NCI-H146 treated with DMSO at 0.1 percent for 48 hours (cell line): ENCODE results near the gene ARPC1A.
"Not testable (repeated sequence)": the region's sequence is repeated elsewhere in the genome, so short reads cannot be mapped to it uniquely, and the experiment has no call there.

Source experiments
- DNase-seq: peaks from one replicate; lab custom pipeline; 2025; ENCODE audit not compliant: unreplicated experiment; lab: John Stamatoyannopoulos, UW

ARPC1A gene

DNA sequence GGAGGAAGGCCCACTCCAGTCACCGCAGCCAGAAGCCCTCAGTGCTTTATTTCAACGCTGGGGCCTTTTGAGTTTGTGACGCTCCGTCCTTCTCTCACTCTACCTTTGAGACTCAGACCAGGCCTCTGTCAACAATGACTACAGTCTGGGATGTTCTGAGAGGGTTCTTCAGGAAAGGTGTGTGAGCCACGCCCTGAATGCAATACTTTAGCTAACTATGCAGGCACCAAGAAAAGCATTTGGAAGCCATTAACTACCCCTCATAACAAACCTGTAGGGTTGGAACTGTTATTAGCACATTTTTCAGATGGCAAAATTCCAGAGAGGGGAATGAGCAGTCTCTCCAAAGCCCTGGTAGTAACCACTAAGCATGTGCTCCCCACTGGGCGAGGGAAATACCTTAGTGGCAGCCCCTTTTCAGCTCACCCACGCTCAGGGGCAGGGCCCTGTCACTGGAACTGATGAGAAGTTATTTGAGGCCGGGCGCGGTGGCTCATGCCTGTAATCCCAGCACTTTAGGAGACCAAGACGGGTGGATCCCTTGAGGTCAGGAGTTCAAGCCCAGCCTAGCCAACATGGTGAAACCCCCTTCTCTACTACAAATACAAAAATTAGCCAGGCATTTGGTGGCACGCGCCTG is 43.2 kb downstream of the ARPC1A start:
- DNase-seq = no peak

- DNase-seq = no peak
Observed at GRCh38 chr7:99369767-99370391, 44.2 kb downstream of the ARPC1A start.

DNA sequence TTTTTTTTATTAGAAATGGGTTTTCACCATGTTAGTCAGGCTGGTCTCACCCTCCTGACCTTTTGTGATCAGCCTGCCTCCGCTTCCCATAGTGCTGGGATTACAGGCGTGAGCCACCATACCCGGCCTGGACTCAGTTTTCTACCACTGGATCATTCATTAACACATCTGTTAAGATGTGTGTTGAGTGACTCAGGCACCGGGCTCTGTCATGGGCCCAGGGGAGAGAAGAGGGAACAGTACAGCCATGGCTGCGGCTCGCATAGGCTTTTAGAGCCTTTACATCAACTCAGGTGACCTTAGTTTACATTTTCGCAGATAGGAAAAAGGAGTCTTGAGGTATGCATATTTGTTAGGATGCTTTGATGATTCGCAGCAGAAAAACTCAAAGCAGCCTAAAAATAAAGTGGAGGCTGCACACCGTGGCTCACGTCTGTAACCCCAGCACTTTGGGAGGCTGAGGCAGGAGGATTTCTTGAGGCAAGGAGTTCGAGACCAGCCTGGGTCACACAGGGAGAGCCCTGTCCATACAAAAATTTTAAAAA is 45.8 kb downstream of the ARPC1A start:
- no peak for DNase-seq

DNA sequence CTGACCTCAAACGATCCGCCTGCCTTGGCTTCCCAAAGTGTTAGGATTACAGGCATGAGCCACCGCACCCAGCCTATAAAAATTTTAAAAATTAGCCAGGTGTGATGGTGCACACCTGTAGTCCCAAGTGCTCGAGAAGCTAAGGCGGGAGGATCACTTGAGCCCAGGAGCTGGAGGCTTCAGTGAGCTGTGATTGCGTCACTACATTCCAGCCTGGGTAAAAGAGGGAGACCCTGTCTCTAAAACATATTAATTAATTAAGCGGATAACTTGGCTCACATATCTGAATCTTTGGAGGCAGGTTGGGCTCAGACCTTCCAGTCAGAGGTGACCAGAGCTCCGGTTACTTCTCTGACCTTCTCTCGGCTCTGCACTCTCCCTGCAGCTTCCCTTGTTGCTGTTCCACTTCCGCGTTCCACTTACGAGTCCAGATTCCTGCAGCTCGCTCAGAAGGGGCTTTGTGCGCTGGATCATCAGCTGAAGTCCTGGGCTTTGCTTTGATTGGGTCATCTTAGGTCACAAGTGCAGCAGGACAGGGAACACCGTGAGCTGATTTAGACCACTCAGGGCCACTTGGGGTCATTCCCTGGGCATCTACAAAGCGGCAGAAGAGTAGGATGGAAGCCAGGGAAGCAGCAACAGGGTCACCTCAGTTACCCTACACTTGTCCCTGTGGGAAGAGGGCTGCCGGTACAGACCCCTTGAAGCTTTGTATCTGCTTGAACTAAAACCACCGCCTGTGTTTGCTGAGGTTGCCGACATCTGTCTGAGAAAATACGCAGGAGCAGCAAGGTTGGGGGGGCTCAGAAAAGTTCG is 46.8 kb downstream of the ARPC1A start:
- no peak for DNase-seq

- DNase-seq = no peak
Observed at GRCh38 chr7:99373091-99374066, 47.7 kb downstream of the ARPC1A start.

DNA sequence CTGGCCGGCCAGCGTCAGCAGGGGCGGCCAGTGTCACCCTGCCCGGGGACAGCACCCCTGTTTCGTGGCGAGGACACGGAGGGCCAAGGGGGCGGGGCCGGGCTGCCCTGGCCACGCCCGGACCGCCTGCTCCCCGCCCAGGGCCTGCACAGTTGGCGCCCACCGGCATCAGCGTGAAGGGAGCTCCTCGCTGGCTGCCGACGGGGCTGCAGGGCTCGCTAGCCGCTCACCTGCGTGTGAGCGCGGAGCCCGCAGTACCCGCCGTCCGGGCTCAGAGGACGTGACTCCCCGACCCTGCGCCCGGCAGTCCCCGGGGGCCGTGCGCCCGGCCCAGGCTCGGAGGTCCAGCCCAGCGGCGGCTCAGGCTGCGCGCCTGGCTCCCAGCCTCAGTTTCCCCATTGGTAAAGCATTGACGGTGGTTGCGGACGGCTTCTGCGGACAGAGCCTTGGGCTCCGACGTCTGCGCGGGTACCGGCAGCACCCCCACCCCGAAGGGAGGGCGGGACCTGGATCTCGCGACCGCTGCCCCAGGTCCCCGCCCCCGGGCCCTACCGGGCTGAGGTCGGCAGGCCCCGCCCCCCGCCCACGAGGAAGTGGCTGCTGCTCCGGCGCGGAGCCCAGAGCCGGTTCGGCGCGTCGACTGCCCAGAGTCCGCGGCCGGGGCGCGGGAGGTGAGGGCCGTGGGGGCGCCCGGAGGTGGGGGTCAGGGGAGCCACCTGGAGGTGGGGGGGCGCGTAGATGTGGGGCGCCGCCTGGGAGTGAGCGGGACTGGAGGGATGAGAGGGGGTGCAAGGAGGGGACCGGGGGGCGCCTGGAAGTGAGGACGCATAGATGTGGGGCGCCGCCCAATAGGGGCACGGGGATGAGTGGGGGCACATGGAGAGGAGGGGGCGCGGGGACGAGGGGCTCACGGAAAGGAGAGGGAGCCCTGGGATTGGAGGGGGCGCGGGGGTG is 48.7 kb downstream of the ARPC1A start, which contains the start of gene ARPC1B:
TSS of gene ARPC1B (plus strand) at position 620 of the 954 bp plus-strand sequence. CDS start 10,985 bp downstream, outside the sequence.
- DNase-seq = no peak

- DNase-seq = peak; percentile 15
Observed at GRCh38 chr7:99375070-99375807, 49.5 kb downstream of the ARPC1A start.

GRCh38 chr7:99379043-99379577 is 53.4 kb downstream of the ARPC1A start:
- DNase-seq = no peak

- not testable (repeated sequence) for DNase-seq
Observed at GRCh38 chr7:99379693-99380031, 54.0 kb downstream of the ARPC1A start.

DNA sequence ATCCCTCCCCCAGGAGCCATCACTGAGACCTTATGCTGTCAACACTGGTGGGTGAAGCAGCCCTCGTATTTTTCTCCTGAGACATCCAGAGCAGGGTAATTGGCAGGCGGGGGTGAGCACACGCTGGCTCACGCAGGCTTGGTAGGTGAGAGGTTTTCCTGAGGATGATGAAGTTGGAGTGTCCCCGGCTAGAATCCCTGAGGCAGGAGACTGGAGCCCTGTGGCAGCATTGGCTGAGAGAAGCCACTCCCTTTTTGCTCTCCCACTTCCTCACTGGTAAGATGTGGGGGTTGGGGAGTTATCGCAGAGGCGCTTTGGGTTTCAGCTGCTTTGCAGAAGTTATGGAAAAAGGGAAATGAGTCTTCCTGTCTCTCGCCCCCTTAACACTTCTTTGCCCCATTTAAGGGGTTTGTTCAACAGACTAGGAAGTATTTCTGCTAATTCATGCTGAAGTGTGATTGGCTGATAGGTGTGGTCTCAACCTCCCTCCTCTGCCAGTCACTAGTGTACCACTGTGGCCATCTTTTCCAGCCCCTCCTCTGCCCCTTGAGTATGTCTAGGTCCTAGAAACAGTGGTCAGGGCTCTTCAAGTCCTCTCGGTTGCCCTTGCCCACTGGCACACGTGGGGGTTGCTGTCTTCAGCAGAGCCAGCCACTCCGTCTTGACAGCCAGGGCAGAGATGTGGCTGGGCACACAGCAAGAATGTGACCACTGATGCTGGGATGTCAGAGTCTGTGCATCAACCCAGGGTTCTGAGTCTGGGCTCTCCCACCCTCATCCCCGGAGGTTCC is 54.5 kb downstream of the ARPC1A start:
- DNase-seq = no peak

DNA sequence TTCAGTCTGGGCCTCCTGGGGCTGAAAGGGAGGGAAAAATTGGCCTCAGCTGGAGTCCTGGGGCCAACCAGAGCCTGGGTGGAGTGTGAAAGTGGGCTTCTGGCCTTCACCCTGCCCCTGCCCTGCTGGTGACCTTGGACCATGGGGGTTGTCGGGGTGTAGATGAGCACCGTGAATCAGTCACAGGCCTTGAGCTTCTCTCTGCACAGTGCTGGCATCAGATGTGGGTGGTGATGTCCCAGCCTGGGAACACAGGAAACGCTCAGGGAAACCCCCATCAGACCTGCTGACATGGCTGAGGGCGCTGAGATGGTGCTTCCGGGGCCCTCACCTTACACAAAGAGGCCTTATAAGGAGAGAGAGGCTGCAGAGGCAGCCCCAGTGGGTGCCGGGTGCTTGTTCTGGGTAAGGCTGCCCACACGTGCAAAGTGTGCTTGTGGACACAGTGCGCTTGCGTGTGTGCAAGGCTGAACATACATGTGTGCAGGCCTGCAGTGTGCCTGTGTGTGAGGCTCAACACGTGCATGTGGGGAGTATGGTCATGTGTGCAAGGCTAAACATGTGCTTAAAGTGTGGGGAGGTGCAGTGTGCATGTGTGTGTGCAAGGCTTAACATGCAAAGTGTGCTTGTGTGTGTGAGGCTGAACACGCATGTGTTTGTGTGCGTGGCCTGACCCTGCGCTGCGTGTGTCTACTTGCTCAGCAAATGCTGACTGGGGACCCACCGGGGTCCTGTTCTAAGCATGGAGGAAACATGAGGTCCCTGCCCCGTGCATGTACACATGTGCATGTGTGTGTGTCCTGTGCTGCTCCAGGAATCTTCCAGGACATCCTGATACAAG is 55.3 kb downstream of the ARPC1A start:
- DNase-seq = no peak

- DNase-seq = no peak
Observed at GRCh38 chr7:99381664-99382075, 56.0 kb downstream of the ARPC1A start.

DNA sequence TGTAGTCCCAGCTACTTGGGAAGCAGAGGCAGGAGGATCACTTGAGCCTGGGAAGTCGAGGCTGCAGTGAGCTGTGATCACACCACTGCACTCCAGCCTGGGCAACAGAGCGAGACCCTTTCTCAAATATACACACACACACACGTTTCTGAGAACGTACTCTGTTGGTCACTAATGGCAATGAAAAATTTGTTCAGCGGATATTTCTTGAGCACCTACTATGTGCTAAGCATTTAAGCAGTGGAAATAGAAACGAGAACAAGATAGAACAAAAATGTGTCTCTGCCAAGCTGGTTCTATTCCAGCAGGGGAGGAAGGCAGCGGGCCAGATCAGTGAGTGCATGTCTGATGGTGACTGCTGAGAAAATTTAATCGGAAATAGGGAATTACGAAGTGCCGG is 57.5 kb downstream of the ARPC1A start:
- DNase-seq = no peak

GRCh38 chr7:99383791-99384370 is 58.2 kb downstream of the ARPC1A start:
- DNase-seq = no peak

GRCh38 chr7:99384523-99384922 is 58.8 kb downstream of the ARPC1A start:
- no peak for DNase-seq

DNA sequence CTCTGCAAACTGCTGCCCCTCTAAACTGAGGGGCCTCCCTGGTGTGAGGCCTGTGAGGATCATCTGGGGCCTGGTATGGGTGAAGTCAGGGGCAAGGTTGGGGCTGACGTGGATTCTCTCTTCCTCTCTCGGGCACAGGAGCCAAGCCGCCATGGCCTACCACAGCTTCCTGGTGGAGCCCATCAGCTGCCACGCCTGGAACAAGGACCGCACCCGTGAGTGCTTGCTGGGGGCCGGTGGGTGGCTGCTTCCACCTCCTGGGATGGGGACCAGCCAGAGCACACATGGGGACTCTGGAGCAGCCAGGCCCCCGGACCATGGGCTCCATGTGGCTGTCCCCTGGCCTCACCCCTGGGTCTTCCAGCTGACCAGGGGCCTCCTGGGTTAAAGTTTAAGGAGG is 59.9 kb downstream of the ARPC1A start:
- no peak for DNase-seq
